Measurements from ENCODE around the gene MOSPD3.
"Not testable (repeated sequence)": the region's sequence is repeated elsewhere in the genome, so short reads cannot be mapped to it uniquely, and the experiment has no call there.

Gene MOSPD3

GRCh38 chr7:100611983-100612729 lies at the start of gene MOSPD3:
MOSPD3 (plus strand) TSS chr7:100612540; CDS start chr7:100612792, 252 bp downstream.
- peak; percentile 98 for DNase-seq

DNA sequence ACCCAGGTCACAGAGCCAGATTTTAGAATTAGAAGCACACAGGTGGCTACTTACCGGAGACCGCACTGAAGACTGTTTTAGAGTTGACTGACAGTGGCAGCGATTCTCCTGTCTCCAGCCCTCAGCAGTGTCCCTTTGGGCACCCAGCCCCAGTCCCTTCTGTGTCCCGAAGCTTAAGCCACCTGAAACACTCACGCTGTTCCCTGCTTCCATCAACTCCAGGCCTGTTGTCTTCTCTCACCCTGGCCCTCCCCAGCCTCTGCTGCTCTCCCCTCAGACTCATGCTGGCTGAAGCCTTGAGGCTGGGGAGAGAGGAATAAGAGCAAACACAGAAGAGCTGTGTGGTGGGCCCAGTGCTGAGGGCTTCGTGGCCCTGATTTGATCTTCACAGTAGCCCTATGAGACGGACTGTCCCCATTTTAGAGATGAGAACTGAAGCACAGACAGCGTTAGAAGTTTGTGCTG lies 49.2 kb upstream of the MOSPD3 start:
- DNase-seq = no peak

DNA sequence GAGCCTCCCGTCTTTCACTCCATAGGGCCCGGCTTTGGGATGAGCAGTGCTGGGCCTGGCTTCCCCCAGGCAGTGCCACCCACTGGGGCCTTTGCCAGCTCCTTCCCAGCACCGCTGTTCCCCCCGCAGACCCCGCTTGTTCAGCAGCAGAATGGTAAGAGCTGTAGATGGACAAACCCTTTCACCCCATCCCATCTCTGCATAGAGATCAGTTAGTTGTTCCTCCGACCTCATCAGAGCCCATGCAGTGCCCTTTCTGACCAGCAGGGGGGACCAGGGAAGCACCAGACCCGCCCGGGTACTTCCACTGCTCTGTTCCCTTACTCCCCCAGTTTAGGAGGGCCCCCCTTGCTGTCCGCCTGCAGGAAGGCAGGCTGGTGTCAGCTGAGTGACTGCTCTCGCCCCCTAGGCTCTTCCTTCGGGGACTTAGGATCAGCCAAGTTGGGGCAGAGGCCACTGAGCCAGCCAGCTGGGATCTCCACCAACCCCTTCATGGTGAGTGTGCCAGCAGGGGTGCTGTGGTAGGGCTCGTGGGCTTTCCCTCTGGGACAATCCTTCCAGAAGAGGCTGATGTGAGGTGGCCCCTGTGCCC lies 48.4 kb upstream of the MOSPD3 start:
- DNase-seq = peak; percentile 86

DNA sequence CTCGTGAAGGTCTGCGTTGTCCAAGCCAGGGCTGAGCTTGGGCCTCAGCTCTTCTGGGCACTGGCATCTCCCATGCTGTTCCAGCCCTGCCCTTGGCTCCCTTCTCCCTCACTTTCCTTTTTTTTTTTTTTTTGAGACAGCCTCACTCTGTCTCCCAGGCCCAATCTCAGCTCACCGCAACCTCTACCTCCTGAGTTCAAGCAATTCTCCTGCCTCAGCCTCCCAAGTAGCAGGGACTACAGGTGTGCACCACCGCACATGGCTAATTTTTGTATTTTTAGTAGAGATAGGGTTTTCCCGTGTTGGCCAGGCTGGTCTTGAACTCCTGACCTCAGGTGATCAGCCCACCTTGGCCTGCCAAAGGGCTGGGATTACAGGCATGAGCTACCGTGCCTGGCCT lies 47.9 kb upstream of the MOSPD3 start:
- DNase-seq = not testable (repeated sequence)

GRCh38 chr7:100565133-100565571 lies 47.2 kb upstream of the MOSPD3 start:
- no peak for DNase-seq

- DNase-seq = no peak
These were observed 46.3 kb upstream of the MOSPD3 start for GRCh38 chr7:100566018-100566531.

DNA sequence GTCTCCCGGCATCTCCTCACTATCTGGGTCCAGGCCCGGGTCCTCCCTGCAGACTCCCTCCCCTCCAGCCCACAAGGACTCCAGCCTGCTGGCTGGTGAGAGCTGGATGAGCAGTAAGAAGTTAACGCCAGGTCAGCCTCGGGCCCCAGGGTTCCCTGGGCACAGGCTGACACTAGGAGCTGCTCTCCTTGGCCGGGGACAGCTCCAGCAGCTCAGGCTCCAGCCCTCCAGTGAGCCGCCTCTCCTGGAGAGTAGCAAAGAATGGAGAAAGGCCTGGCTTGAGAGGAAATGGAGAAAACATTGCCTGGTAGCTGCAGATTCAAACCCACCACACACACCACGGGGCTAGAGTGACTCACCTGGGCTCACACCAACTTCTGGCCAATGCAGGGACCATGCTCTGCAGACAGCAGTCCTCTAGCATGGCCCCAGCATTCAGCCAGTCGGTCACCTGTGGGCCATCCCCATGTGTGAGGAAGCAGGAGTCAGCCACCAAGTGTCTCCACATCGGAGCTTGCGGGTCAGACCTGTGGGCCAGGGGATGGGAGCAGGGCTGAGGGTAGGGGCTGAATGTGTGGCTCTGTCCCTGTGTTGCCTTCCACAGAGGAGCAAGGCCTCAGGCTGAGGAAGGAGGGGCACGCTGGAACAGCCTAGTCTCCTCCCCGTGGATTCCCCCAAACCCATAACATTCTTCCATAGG lies 45.2 kb upstream of the MOSPD3 start:
- no peak for DNase-seq

GRCh38 chr7:100567751-100568175 lies 44.6 kb upstream of the MOSPD3 start:
- no peak for DNase-seq

GRCh38 chr7:100568176-100568895 lies 44.0 kb upstream of the MOSPD3 start:
- DNase-seq = no peak

DNA sequence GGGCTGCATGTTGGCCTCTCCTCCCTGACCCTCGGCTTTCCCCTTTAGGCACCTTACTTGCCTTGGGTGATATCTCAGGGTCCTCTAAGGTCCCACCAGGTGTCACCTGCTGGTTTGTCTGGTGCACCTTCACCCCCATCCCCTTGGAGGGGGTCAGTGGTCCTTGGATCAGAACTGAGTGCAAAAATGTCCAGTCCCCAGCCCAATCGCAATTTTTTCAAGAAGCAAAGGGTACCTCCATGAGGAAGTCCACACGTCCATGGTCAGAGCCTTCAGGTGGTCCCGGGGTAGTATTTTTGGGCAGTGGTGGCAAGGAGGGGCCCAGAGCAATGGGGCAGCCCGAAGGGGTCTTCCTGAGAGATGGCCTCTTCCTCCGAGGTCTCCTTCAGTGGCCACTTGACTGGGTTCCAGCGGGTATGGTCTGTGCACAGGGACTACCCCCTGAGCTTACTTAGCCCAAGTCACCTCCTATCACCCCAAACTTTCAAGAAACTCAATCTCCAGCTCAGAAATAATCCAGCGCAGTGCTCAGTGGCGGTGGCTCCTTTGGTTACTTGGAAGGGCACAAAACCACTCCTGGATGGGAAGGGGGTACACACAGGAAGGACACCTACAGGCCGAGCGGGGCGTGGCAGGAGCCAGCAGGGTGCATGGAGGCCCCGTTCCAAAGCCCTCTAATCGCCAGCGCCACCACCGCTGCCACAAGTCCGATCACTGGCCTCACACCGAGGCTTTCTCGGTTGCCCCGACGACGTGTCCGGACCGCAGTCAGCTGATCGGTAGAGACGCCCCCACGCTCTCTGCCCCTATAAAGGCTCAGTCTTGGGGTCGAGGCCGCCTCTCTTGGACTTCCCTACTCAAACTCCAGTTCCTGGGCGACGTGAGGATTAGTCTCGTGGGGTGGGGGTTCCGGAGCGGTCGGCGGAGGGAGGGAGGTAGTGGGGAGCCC lies 43.2 kb upstream of the MOSPD3 start:
- DNase-seq = peak; percentile 45

- no peak for DNase-seq
These were observed 41.1 kb upstream of the MOSPD3 start for GRCh38 chr7:100570954-100571828.

GRCh38 chr7:100571829-100572116 lies 40.6 kb upstream of the MOSPD3 start:
- no peak for DNase-seq

DNA sequence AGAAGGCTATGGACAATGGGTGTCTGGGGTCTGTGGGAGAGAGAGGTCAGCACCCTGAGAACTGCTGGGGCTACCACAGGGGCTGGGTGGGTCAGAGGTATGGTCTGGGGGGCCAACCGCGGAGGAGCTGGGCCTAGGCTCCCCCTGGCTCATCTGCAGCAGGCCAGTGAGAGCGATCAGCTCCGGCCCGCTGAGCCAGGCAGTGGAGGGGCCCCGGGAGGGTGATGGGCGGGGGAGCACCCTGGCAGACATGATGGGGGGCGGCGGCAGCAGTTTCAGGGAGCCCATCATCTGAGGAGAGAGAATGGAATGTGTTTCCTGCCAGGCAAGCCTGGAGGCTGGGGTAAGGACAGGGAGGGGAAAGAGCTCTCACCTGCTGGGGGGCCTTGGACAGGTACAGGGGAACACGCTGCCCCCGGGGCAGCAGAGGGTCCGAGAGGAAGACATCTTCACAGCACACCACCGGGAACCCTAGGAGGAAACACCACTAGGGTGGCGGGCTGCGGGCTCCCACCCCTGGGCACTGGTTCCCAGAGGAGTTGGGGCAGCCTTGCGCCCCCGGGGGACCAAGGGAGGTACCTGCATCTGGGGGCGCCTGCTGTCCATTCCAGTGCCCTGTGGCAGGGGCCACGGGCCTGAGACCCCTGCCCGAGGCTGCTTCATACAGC lies 39.9 kb upstream of the MOSPD3 start:
- no peak for DNase-seq

DNA sequence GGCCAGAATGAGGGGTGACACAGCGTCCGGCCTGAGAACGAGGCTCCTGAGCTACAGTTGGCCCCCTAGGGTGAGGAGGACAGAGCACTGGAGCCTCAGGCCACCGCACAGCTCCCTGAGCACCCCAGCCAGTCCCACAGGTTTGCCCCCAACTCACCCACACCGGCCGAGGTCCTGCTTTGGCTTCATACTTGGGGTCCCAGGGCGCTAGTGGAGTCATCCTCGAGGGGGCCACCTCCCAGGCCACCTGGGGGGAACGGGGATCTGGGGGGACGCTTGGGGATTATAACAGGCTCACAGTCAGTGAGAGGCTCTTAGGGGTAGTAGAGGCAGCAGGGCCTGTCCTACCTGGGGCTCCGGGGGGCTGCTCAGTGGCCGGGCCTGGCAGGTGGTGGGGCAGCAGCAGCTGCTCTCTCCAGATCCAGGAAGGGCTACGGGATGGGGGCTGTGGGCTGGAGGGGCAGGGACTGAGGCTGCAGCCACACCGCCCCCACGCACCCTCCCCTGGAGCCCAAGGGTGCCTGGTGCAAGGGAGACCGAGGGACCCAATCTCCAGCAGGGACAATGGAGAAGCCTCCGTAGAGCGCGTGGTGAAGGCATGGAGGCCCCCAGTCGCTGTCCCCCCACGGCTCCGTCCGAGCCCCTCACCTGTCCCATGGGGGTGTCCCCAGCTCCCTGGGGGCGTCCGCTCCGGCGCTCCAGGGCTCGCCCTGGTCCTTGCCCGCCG lies 39.2 kb upstream of the MOSPD3 start:
- DNase-seq = no peak

- no peak for DNase-seq
These were observed 38.5 kb upstream of the MOSPD3 start, which contains the start of gene SAP25 for GRCh38 chr7:100573691-100574361. SAP25 (minus strand) TSS chr7:100573900; CDS start chr7:100573742, 158 bp downstream.

- DNase-seq = no peak
These were observed 37.8 kb upstream of the MOSPD3 start for GRCh38 chr7:100574362-100575205.

DNA sequence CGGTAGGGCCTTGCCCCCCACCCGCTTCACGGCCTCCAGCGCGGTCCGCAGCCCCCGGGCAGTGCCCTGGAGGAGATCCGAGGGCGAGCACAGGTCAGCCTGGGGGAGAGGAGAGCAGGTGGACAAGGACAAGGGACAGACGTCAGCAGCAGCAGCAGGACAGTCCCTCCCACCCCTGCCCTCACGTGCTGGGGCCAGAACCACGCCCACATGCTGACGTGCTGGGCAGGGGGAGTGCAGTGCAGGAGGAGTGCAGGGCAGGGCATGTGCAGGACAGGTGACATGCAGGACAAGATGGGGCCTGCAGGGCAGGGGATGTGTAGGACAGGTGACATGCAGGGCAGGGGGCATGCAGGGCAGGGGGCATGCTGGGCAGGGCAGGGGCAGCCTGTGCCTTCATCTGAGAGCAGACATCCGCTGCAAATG lies 37.1 kb upstream of the MOSPD3 start:
- DNase-seq = no peak
